HEK293 (cell line): ENCODE measurements around the gene DAAM1.

Experiments used
- CTCF ChIA-PET: fragments of 350-600 bp; formaldehyde crosslinking; extraction: SDS; loops from one replicate; lab custom pipeline; 2021; ENCODE audit warnings: antibody characterized with exemption; lab: Yijun Ruan, JAX
- POLR2A ChIA-PET: fragments of 300-600 bp; formaldehyde crosslinking; extraction: SDS; loops from one replicate; lab custom pipeline; 2020; ENCODE audit warnings: antibody characterized with exemption, inconsistent platforms; lab: Yijun Ruan, JAX
- H3K27ac ChIP-seq: fragments of 200-500 bp; sonication (Bioruptor generic); 2 replicates; pipeline ENCODE4 v1.5.1; 2014; ENCODE audit warnings: low read depth, low read length, control low read depth, inconsistent platforms; ENCODE audit errors: extremely low read depth
- H3K36me3 ChIP-seq, 2 experiments: fragments of 200-500 bp in 1 of 2; sonication (Bioruptor generic) in 1 of 2; 1 replicate in 1 of 2; 2 replicates in 1 of 2; pipeline ENCODE4 v1.5.1; 2014 to 2017; ENCODE audit warnings: inconsistent platforms in 2 of 2, low read length in 2 of 2; ENCODE audit not compliant: control insufficient read depth in 2 of 2, insufficient read depth in 1 of 2
- H3K4me1 ChIP-seq: fragments of 200-500 bp; sonication (Bioruptor generic); 2 replicates; pipeline ENCODE4 v1.5.1; 2014; ENCODE audit warnings: mild to moderate bottlenecking, low read length, inconsistent platforms; ENCODE audit not compliant: control insufficient read depth, insufficient read depth
- H3K4me3 ChIP-seq: 2 replicates; pipeline ENCODE4 v1.5.1; 2011; ENCODE audit warnings: low read depth, mild to moderate bottlenecking, control low read depth, low read length, moderate library complexity
- H3K9me3 ChIP-seq: fragments of 200-500 bp; sonication (Bioruptor generic); 2 replicates; pipeline ENCODE4 v1.5.1; 2014; ENCODE audit warnings: low read depth, low read length, inconsistent platforms; ENCODE audit not compliant: control insufficient read depth, insufficient read depth
- OVOL3 ChIP-seq: fragments of 450-650 bp; formaldehyde crosslinking; IDR thresholded peaks from 2 replicates; pipeline ENCODE4 v1.5.1; 2016; ENCODE audit warnings: missing biosample characterization, missing genetic modification characterization
- TRIM28 ChIP-seq: IDR thresholded peaks from 2 replicates; pipeline ENCODE4 v1.6.1; 2011; ENCODE audit warnings: low read length, control low read depth, borderline replicate concordance
- ZBTB17 ChIP-seq: fragments of 450-650 bp; formaldehyde crosslinking; IDR thresholded peaks from 2 replicates; pipeline ENCODE4 v1.5.1; 2016; ENCODE audit warnings: missing biosample characterization, missing genetic modification characterization
- ZBTB48 ChIP-seq: fragments of 450-650 bp; formaldehyde crosslinking; IDR thresholded peaks from 2 replicates; pipeline ENCODE4 v1.5.1; 2016; ENCODE audit warnings: missing biosample characterization, missing genetic modification characterization
- ZFP41 ChIP-seq: fragments of 450-650 bp; formaldehyde crosslinking; IDR thresholded peaks from 2 replicates; pipeline ENCODE4 v1.5.1; 2016; ENCODE audit warnings: missing biosample characterization, missing genetic modification characterization, borderline replicate concordance
- ZNF133 ChIP-seq: fragments of 450-650 bp; formaldehyde crosslinking; IDR thresholded peaks from 2 replicates; pipeline ENCODE4 v1.5.1; 2016; ENCODE audit warnings: missing biosample characterization, missing genetic modification characterization
- ZNF239 ChIP-seq: fragments of 450-650 bp; formaldehyde crosslinking; IDR thresholded peaks from 2 replicates; pipeline ENCODE4 v1.5.1; 2016; ENCODE audit warnings: missing biosample characterization, missing genetic modification characterization
- ZNF248 ChIP-seq: fragments of 450-650 bp; formaldehyde crosslinking; IDR thresholded peaks from 2 replicates; pipeline ENCODE4 v1.5.1; 2017; ENCODE audit warnings: missing biosample characterization, missing genetic modification characterization
- ZNF280C ChIP-seq: fragments of 450-650 bp; formaldehyde crosslinking; IDR thresholded peaks from 2 replicates; pipeline ENCODE4 v1.5.1; 2016; ENCODE audit warnings: missing biosample characterization, missing genetic modification characterization
- ZNF335 ChIP-seq: fragments of 450-650 bp; formaldehyde crosslinking; conservative IDR thresholded peaks from 2 replicates; pipeline ENCODE4 v1.5.1; 2016; ENCODE audit warnings: missing biosample characterization, missing genetic modification characterization
- ZNF350 ChIP-seq: fragments of 450-650 bp; formaldehyde crosslinking; IDR thresholded peaks from 2 replicates; pipeline ENCODE4 v1.5.0; 2017; ENCODE audit warnings: missing biosample characterization, mild to moderate bottlenecking, missing genetic modification characterization
- ZNF394 ChIP-seq: fragments of 450-650 bp; formaldehyde crosslinking; IDR thresholded peaks from 2 replicates; pipeline ENCODE4 v1.5.1; 2016; ENCODE audit warnings: missing biosample characterization, missing genetic modification characterization, mild to moderate bottlenecking, moderate library complexity, borderline replicate concordance
- ZNF513 ChIP-seq: fragments of 450-650 bp; IDR thresholded peaks from 2 replicates; pipeline ENCODE4 v1.5.1; 2018; ENCODE audit warnings: missing biosample characterization, missing genetic modification characterization
- ZNF555 ChIP-seq: fragments of 450-650 bp; formaldehyde crosslinking; conservative IDR thresholded peaks from 2 replicates; pipeline ENCODE4 v1.5.1; 2017; ENCODE audit warnings: missing biosample characterization, mild to moderate bottlenecking, missing genetic modification characterization, inconsistent platforms
- ZNF791 ChIP-seq: fragments of 450-650 bp; formaldehyde crosslinking; IDR thresholded peaks from 2 replicates; pipeline ENCODE4 v1.5.1; 2016; ENCODE audit warnings: missing biosample characterization, missing genetic modification characterization
- ZNF792 ChIP-seq: fragments of 450-650 bp; formaldehyde crosslinking; IDR thresholded peaks from 2 replicates; pipeline ENCODE4 v1.5.1; 2016; ENCODE audit warnings: missing biosample characterization, missing genetic modification characterization
- ZSCAN4 ChIP-seq: fragments of 450-650 bp; formaldehyde crosslinking; IDR thresholded peaks from 2 replicates; pipeline ENCODE4 v1.5.1; 2017; ENCODE audit warnings: missing biosample characterization, missing genetic modification characterization
- ZSCAN5A ChIP-seq: fragments of 450-650 bp; formaldehyde crosslinking; IDR thresholded peaks from 2 replicates; pipeline ENCODE4 v1.5.1; 2016; ENCODE audit warnings: missing biosample characterization, missing genetic modification characterization
- ZXDB ChIP-seq: fragments of 450-650 bp; formaldehyde crosslinking; IDR thresholded peaks from 2 replicates; pipeline ENCODE4 v1.5.1; 2016; ENCODE audit warnings: missing biosample characterization, missing genetic modification characterization

Gene DAAM1

GRCh38 chr14:59360923-59361794, 172.7 kb downstream of the DAAM1 start:
- Histone ChIP-seq H3K36me3 (peaks cover 0 to 8% of the 10 kb centered on the region in 2 experiments; a peak in 1 of 3 replicates), H3K4me1 (peaks cover 30% of the 10 kb centered on the region), H3K27ac (no peak overlapping the region), H3K4me3 (no peak overlapping the region), H3K9me3 (no peaks in the 10 kb centered on the region)
- ChIA-PET POLR2A (no interaction called here), CTCF (no interaction called here)
- TF ChIP-seq ZNF280C (tag by site-specific recombination), result no peak
- TF ChIP-seq ZBTB48 (tag by site-specific recombination), result peak; percentile 71; the same call in 1 of the 2 replicates
- peak; percentile 19; the same call in 1 of the 2 replicates for TF ChIP-seq ZNF133 (tag by site-specific recombination)
- 0 out of 2 replicates have a peak, but pooled peaks have one; percentile 22 for TF ChIP-seq ZXDB (tag by site-specific recombination)
- TF ChIP-seq ZBTB17 (tag by site-specific recombination), result peak; percentile 64

GRCh38 chr14:59362513-59362912, 174.0 kb downstream of the DAAM1 start:
- POLR2A ChIA-PET, result no interaction called here

More at GRCh38 chr14:59362513-59362912, 174.0 kb downstream of the DAAM1 start:
- TF ChIP-seq ZNF248 (tag by site-specific recombination), result no peak
- no peak for TF ChIP-seq ZSCAN5A
- TF ChIP-seq ZNF394 (tag by site-specific recombination), result no peak
- TF ChIP-seq OVOL3 (tag by site-specific recombination), result no peak
- no peak for TF ChIP-seq ZNF555 (tag by site-specific recombination)
- no peak for TF ChIP-seq ZNF792 (tag by site-specific recombination)
- TF ChIP-seq ZNF791 (tag by site-specific recombination), result no peak
- TF ChIP-seq ZFP41 (tag by site-specific recombination), result no peak
- TF ChIP-seq ZNF239 (tag by site-specific recombination), result no peak
- TF ChIP-seq ZNF513 (tag by site-specific recombination), result no peak
- no peak for TF ChIP-seq ZNF335 (tag by site-specific recombination)
- no peak for TF ChIP-seq TRIM28
- no peak for TF ChIP-seq ZXDB (tag by site-specific recombination)
- no peak for TF ChIP-seq ZSCAN4
- no peak for TF ChIP-seq ZNF350 (tag by site-specific recombination)
- no peak overlapping the region for H3K4me3 ChIP-seq
- peaks cover 0 to 2% of the 10 kb centered on the region in 2 experiments; a peak in 1 of 3 replicates for H3K36me3 ChIP-seq
- CTCF ChIA-PET, result interaction anchor here (0.7 kb wide), 1 partner anchor 223 kb away, joined by 4 read pairs; no protein-coding TSS in a partner anchor
- no peaks in the 10 kb centered on the region for H3K9me3 ChIP-seq
- peaks cover 30% of the 10 kb centered on the region for H3K4me1 ChIP-seq
- no peak overlapping the region for H3K27ac ChIP-seq
